Measurements from ENCODE around the gene AKT2. TPM values are rescaled to one million over a fixed set of nuclear protein-coding genes. Genes with fewer than 3 reads are reported as not detected.

AKT2 gene
- total RNA-seq, 1 experiment from 2014 or later, result 150 TPM

GRCh38 chr19:40309666-40310065 is 24.5 kb upstream of the AKT2 start:
- Mint-ChIP-seq H3K36me3 (ENCODE audit: insufficient read depth in 1 of 3, low read depth in 3 of 3) (no peaks in the 10 kb centered on the region), H3K27ac (no peak overlapping the region), H3K4me3 (no peak overlapping the region), H3K9me3 (no peaks in the 10 kb centered on the region), H3K4me1 (peaks cover under 1 to 5% of the 10 kb centered on the region in 2 experiments; a peak in 3 of 4 replicates), H3K27me3 (ENCODE audit: low read depth) (no peaks in the 10 kb centered on the region)
- no peak for TF ChIP-seq CTCF (conservative IDR thresholded peaks at IDR 0.05)
- H4K8ac ChIP-seq (replicated peaks; ENCODE audit: insufficient read length, low read depth, low read length), result no peak overlapping the region
- no peaks in the 10 kb centered on the region for H3K79me1 ChIP-seq (ENCODE audit: insufficient read depth, low read depth, low read length, poor library complexity, severe bottlenecking)
- no peak overlapping the region for H2BK12ac ChIP-seq (ENCODE audit: insufficient read length, low read depth, low read length)
- H3K27ac ChIP-seq (ENCODE audit: insufficient read length, low read depth, low read length), result no peak overlapping the region
- no peak overlapping the region for H3K14ac ChIP-seq (ENCODE audit: insufficient read depth, low read length)
- no peak overlapping the region for H3K4me2 ChIP-seq (ENCODE audit: insufficient read depth, insufficient read length, low read length)
- no peaks in the 10 kb centered on the region for H3K9me3 ChIP-seq (ENCODE audit: control insufficient read depth, low read depth, low read length)
- H4K20me1 ChIP-seq (ENCODE audit: control insufficient read depth, insufficient read depth, insufficient read length), result no peaks in the 10 kb centered on the region
- no peak overlapping the region for H2AFZ ChIP-seq (ENCODE audit: low read length)
- no peak overlapping the region for H2BK20ac ChIP-seq (ENCODE audit: low read depth, low read length, poor library complexity, severe bottlenecking)
- no peak overlapping the region for H2BK120ac ChIP-seq (ENCODE audit: low read depth, low read length, poor library complexity, severe bottlenecking)
- no CpG with 5 or more reads among the region's 1 CpG for WGBS (ENCODE audit: extremely low coverage, insufficient read length, low lambda C conversion rate)
- H3K9ac ChIP-seq (ENCODE audit: extremely low read depth, insufficient read length, low read length), result no peak overlapping the region
- no peak overlapping the region for H4K91ac ChIP-seq (ENCODE audit: insufficient read length, low read depth, low read length)
- no peaks in the 10 kb centered on the region for H3K27me3 ChIP-seq (ENCODE audit: insufficient read depth, low read length)
- no peak overlapping the region for H3K56ac ChIP-seq (ENCODE audit: insufficient read length, low read depth, low read length)
- H3T11ph ChIP-seq (ENCODE audit: low read length), result no peak overlapping the region
- H3K79me2 ChIP-seq (ENCODE audit: insufficient read depth, low read length), result no peaks in the 10 kb centered on the region
- H3K18ac ChIP-seq (ENCODE audit: insufficient read length, low read depth, low read length), result no peak overlapping the region
- DNase-seq, result no peak
- no peaks in the 10 kb centered on the region for H3K23me2 ChIP-seq (ENCODE audit: insufficient read length, low read depth, low read length, poor library complexity, severe bottlenecking)
- no peak overlapping the region for H2AK5ac ChIP-seq (ENCODE audit: insufficient read length, low read length)
- H4K5ac ChIP-seq (ENCODE audit: insufficient read length, low read depth, low read length), result no peak overlapping the region
- H2BK15ac ChIP-seq (ENCODE audit: low read depth, low read length), result no peak overlapping the region
- H3K4me1 ChIP-seq (ENCODE audit: insufficient read depth, low read length), result no peaks in the 10 kb centered on the region
- H3K23ac ChIP-seq (ENCODE audit: insufficient read length, low read depth, low read length), result no peak overlapping the region
- H2BK5ac ChIP-seq (ENCODE audit: insufficient read length, low read length), result no peak overlapping the region
- no peak overlapping the region for H3K4ac ChIP-seq (ENCODE audit: low read depth, low read length)
